SIG-M5 treated with dmso at 0.1 percent for 504 hours (cell line): ENCODE results near the gene ATG5.

Experiments
- DNase-seq: peaks from one replicate; lab custom pipeline; 2025; ENCODE audit not compliant: unreplicated experiment; lab: John Stamatoyannopoulos, UW

Gene ATG5

GRCh38 chr6:106226676-106227075, 98.9 kb downstream of the ATG5 start:
- no peak for DNase-seq

GRCh38 chr6:106225581-106225980, 100.0 kb downstream of the ATG5 start:
- no peak for DNase-seq

- DNase-seq: peak; percentile 31
Observed at GRCh38 chr6:106223300-106223930, 102.1 kb downstream of the ATG5 start.

- no peak for DNase-seq
Observed at GRCh38 chr6:106220485-106220884, 105.1 kb downstream of the ATG5 start.

GRCh38 chr6:106216527-106216926, 109.0 kb downstream of the ATG5 start:
- no peak for DNase-seq

GRCh38 chr6:106215608-106216007, 110.0 kb downstream of the ATG5 start:
- no peak for DNase-seq

- DNase-seq: no peak
Observed at GRCh38 chr6:106214531-106214930, 111.0 kb downstream of the ATG5 start.

GRCh38 chr6:106213660-106214289, 111.8 kb downstream of the ATG5 start:
- DNase-seq: no peak

- DNase-seq: no peak
Observed at GRCh38 chr6:106212576-106212975, 113.0 kb downstream of the ATG5 start.

GRCh38 chr6:106206905-106207304, 118.7 kb downstream of the ATG5 start:
- DNase-seq: no peak

- no peak for DNase-seq
Observed at GRCh38 chr6:106204961-106205360, 120.6 kb downstream of the ATG5 start.

GRCh38 chr6:106199998-106200397, 125.6 kb downstream of the ATG5 start:
- no peak for DNase-seq

GRCh38 chr6:106199331-106199730, 126.2 kb downstream of the ATG5 start:
- DNase-seq: no peak

GRCh38 chr6:106197441-106197840, 128.1 kb downstream of the ATG5 start:
- no peak for DNase-seq

GRCh38 chr6:106194949-106195921, 130.3 kb downstream of the ATG5 start:
- no peak for DNase-seq

- DNase-seq: no peak
Observed at GRCh38 chr6:106192824-106193223, 132.7 kb downstream of the ATG5 start.

GRCh38 chr6:106188104-106188794, 137.3 kb downstream of the ATG5 start:
- no peak for DNase-seq

GRCh38 chr6:106187424-106187982, 138.1 kb downstream of the ATG5 start:
- DNase-seq: no peak

GRCh38 chr6:106186714-106187113, 138.8 kb downstream of the ATG5 start:
- no peak for DNase-seq

- DNase-seq: no peak
Observed at GRCh38 chr6:106186172-106186571, 139.4 kb downstream of the ATG5 start.

- no peak for DNase-seq
Observed at GRCh38 chr6:106185615-106186014, 139.9 kb downstream of the ATG5 start.
